ENCODE data around the gene CCDC136. TPM values are rescaled to one million over a fixed set of nuclear protein-coding genes. Genes with fewer than 3 reads are reported as not detected.

CCDC136 gene
- total RNA-seq, 1 experiment from 2014 or later = 1.1 TPM

- in situ Hi-C loops (cut with HindIII; ENCODE audit: low pct_unique_long_range_greater_than_20kb, low sequenced_read_pairs) = no loop called here
- Histone ChIP-seq H3K27me3 (ENCODE audit: control insufficient read depth, insufficient read depth, low read length) (no peaks in the 10 kb centered on the region), H3K4me3 (ENCODE audit: low read depth in 2 of 2, low read length in 2 of 2) (no peak overlapping the region), H3K9me3 (ENCODE audit: control insufficient read depth, insufficient read depth, low read depth, low read length) (no peaks in the 10 kb centered on the region), H3K4me1 (ENCODE audit: control insufficient read depth, insufficient read depth, low read length) (peaks cover 11% of the 10 kb centered on the region), H3K27ac (ENCODE audit: low read length) (no peak overlapping the region), H3K36me3 (ENCODE audit: control insufficient read depth, insufficient read depth, low read length) (peaks cover 3% of the 10 kb centered on the region; the same call in 1 of the 2 replicates)
- TF ChIP-seq CTCF (IDR thresholded peaks at IDR 0.05) (no peak), SIN3A (IDR thresholded peaks at IDR 0.05; ENCODE audit: borderline replicate concordance, insufficient read depth, low read depth, low read length) (no peak), TCF7L2 (IDR thresholded peaks at IDR 0.05; ENCODE audit: low read depth, low read length) (no peak), POLR2AphosphoS5 (IDR thresholded peaks at IDR 0.05; ENCODE audit: low read depth, low read length) (no peak)
- TF ChIP-seq, protein P1, sequence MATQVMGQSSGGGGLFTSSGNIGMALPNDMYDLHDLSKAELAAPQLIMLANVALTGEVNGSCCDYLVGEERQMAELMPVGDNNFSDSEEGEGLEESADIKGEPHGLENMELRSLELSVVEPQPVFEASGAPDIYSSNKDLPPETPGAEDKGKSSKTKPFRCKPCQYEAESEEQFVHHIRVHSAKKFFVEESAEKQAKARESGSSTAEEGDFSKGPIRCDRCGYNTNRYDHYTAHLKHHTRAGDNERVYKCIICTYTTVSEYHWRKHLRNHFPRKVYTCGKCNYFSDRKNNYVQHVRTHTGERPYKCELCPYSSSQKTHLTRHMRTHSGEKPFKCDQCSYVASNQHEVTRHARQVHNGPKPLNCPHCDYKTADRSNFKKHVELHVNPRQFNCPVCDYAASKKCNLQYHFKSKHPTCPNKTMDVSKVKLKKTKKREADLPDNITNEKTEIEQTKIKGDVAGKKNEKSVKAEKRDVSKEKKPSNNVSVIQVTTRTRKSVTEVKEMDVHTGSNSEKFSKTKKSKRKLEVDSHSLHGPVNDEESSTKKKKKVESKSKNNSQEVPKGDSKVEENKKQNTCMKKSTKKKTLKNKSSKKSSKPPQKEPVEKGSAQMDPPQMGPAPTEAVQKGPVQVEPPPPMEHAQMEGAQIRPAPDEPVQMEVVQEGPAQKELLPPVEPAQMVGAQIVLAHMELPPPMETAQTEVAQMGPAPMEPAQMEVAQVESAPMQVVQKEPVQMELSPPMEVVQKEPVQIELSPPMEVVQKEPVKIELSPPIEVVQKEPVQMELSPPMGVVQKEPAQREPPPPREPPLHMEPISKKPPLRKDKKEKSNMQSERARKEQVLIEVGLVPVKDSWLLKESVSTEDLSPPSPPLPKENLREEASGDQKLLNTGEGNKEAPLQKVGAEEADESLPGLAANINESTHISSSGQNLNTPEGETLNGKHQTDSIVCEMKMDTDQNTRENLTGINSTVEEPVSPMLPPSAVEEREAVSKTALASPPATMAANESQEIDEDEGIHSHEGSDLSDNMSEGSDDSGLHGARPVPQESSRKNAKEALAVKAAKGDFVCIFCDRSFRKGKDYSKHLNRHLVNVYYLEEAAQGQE (IDR thresholded peaks at IDR 0.05; ENCODE audit: insufficient read depth in 1 of 2, low read depth in 2 of 2, low read length in 1 of 2) = no peak
- intact Hi-C loops (cut with micrococcal nuclease; ENCODE audit: unreplicated experiment) = loop anchor here (5.0 kb wide), 1 partner anchor 69 kb away; no protein-coding TSS in a partner anchor
- no peak for DNase-seq (ENCODE audit: low read depth, low spot score)
- BruUV-seq (replicated peaks) = no TSS peak
- ATAC-seq = no peak
- ChIA-PET POLR2A (no interaction called here), CTCF (no interaction called here)
Measured at GRCh38 chr7:128865996-128866877, 74.5 kb downstream of the CCDC136 start.

- peaks cover 9% of the 10 kb centered on the region for H3K4me1 ChIP-seq (ENCODE audit: control insufficient read depth, insufficient read depth, low read length)
- no peak for ATAC-seq
- in situ Hi-C loops (cut with HindIII; ENCODE audit: low pct_unique_long_range_greater_than_20kb, low sequenced_read_pairs) (no loop called here), intact Hi-C loops (cut with micrococcal nuclease; ENCODE audit: unreplicated experiment) (loop anchor here (5.0 kb wide), 1 partner anchor 70 kb away; no protein-coding TSS in a partner anchor)
- ChIA-PET CTCF (no interaction called here), POLR2A (interaction anchor here (0.6 kb wide), 2 partner anchors 85 to 134 kb away, joined by 4 read pairs; no protein-coding TSS in a partner anchor)
- H3K27me3 ChIP-seq (ENCODE audit: control insufficient read depth, insufficient read depth, low read length) = no peaks in the 10 kb centered on the region; the same call in 1 of the 2 replicates
- no peak for DNase-seq (ENCODE audit: low read depth, low spot score)
- TF ChIP-seq TCF7L2 (IDR thresholded peaks at IDR 0.05; ENCODE audit: low read depth, low read length) = no peak
- TF ChIP-seq, protein P1 (IDR thresholded peaks at IDR 0.05; ENCODE audit: insufficient read depth in 1 of 2, low read depth in 2 of 2, low read length in 1 of 2) = no peak
- H3K4me3 ChIP-seq (ENCODE audit: low read depth in 2 of 2, low read length in 2 of 2) = no peak overlapping the region
- H3K36me3 ChIP-seq (ENCODE audit: control insufficient read depth, insufficient read depth, low read length) = peaks cover 3% of the 10 kb centered on the region; the same call in 1 of the 2 replicates
- H3K27ac ChIP-seq (ENCODE audit: low read length) = no peak overlapping the region
- no peaks in the 10 kb centered on the region for H3K9me3 ChIP-seq (ENCODE audit: control insufficient read depth, insufficient read depth, low read depth, low read length)
- no TSS peak for BruUV-seq (replicated peaks)
Measured at GRCh38 chr7:128867241-128867640, 75.5 kb downstream of the CCDC136 start.

Data from Panc1 (cell line).